Osteocyte (in vitro differentiated cells): Measurements from ENCODE around the gene TSPEAR. TPM values are rescaled to one million over a fixed set of nuclear protein-coding genes. Genes with fewer than 3 reads are reported as not detected.

Experiments
- DNase-seq: peaks from one replicate; pipeline ENCODE4 v3.0.0; 2021; ENCODE audit warnings: mixed read lengths; ENCODE audit not compliant: unreplicated experiment; ENCODE audit errors: extremely low spot score
- H3K27ac Mint-ChIP-seq: one replicate; pipeline ENCODE4 v1.8.0; 2021; ENCODE audit warnings: mild to moderate bottlenecking, mixed read lengths; ENCODE audit not compliant: unreplicated experiment
- H3K27me3 Mint-ChIP-seq: one replicate; pipeline ENCODE4 v1.8.0; 2021; ENCODE audit warnings: mixed read lengths; ENCODE audit not compliant: unreplicated experiment
- H3K36me3 Mint-ChIP-seq: one replicate; pipeline ENCODE4 v1.8.0; 2021; ENCODE audit warnings: mixed read lengths; ENCODE audit not compliant: unreplicated experiment
- H3K4me1 Mint-ChIP-seq: one replicate; pipeline ENCODE4 v1.8.0; 2021; ENCODE audit warnings: mixed read lengths; ENCODE audit not compliant: unreplicated experiment
- H3K4me3 Mint-ChIP-seq: one replicate; pipeline ENCODE4 v1.8.0; 2021; ENCODE audit warnings: mild to moderate bottlenecking, moderate library complexity, mixed read lengths; ENCODE audit not compliant: unreplicated experiment
- H3K9me3 Mint-ChIP-seq: one replicate; pipeline ENCODE4 v1.8.0; 2021; ENCODE audit warnings: mixed read lengths; ENCODE audit not compliant: unreplicated experiment
- total RNA-seq: library from RNA; stranded (reverse); gene quantifications from 2 replicates; pipeline ENCODE4 v1.2.1, GENCODE V29; 2021
- TF ChIP-seq, protein P1 (sequence below): fragments of 200-600 bp; sonication (generic); IDR thresholded peaks from 2 replicates; pipeline ENCODE4 v1.5.0; 2021; ENCODE audit warnings: antibody characterized with exemption, mild to moderate bottlenecking, moderate library complexity

Gene TSPEAR
- total RNA-seq, 1 donor from 2014 or later: not detected

DNA sequence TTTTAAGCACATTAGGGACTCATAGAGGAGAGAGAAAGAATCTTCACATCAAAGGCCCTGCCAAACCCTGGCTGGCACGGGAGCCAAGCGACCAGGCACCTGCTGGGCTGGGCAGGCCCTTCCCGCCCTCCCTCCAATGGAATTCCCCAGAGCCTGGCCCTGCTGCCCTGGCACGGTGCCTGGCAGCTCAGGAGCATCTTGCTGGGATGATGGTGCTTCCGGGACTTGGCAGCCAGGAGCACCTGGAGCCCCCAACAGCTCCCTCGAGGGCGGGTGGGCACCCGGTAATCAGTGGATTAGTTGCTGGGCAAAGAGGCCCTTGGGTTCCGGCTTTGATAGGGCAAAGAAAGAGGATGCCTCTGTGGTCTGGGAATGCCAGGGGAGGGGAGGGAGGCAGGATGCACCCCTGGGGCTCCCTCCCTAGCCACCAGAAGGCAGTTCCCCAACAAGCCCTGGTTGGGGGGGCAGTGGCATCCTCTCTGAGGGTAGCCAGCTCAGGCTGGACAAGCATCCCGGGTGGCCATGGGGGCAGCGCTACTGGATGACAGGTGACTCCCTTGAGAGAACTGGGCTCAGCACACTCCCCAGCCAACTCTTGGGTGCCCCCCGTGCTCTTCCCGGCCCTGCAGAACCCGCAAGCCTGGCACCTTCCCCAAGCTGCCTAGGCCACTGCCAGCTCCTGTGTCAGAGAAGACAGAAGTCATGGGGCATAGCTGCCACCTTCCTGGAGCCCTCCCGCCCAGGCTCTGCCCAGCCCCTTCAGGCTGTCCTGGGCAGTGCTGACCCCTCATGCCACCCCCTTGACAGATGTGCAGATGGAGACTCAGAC, 197.8 kb downstream of the TSPEAR start:
- Mint-ChIP-seq H3K4me3 (no peak overlapping the region), H3K36me3 (no peaks in the 10 kb centered on the region), H3K4me1 (no peaks in the 10 kb centered on the region), H3K27ac (no peak overlapping the region), H3K27me3 (peaks cover 4% of the 10 kb centered on the region), H3K9me3 (no peaks in the 10 kb centered on the region)
- no peak for DNase-seq
- TF ChIP-seq, protein P1, sequence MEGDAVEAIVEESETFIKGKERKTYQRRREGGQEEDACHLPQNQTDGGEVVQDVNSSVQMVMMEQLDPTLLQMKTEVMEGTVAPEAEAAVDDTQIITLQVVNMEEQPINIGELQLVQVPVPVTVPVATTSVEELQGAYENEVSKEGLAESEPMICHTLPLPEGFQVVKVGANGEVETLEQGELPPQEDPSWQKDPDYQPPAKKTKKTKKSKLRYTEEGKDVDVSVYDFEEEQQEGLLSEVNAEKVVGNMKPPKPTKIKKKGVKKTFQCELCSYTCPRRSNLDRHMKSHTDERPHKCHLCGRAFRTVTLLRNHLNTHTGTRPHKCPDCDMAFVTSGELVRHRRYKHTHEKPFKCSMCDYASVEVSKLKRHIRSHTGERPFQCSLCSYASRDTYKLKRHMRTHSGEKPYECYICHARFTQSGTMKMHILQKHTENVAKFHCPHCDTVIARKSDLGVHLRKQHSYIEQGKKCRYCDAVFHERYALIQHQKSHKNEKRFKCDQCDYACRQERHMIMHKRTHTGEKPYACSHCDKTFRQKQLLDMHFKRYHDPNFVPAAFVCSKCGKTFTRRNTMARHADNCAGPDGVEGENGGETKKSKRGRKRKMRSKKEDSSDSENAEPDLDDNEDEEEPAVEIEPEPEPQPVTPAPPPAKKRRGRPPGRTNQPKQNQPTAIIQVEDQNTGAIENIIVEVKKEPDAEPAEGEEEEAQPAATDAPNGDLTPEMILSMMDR: no peak

DNA sequence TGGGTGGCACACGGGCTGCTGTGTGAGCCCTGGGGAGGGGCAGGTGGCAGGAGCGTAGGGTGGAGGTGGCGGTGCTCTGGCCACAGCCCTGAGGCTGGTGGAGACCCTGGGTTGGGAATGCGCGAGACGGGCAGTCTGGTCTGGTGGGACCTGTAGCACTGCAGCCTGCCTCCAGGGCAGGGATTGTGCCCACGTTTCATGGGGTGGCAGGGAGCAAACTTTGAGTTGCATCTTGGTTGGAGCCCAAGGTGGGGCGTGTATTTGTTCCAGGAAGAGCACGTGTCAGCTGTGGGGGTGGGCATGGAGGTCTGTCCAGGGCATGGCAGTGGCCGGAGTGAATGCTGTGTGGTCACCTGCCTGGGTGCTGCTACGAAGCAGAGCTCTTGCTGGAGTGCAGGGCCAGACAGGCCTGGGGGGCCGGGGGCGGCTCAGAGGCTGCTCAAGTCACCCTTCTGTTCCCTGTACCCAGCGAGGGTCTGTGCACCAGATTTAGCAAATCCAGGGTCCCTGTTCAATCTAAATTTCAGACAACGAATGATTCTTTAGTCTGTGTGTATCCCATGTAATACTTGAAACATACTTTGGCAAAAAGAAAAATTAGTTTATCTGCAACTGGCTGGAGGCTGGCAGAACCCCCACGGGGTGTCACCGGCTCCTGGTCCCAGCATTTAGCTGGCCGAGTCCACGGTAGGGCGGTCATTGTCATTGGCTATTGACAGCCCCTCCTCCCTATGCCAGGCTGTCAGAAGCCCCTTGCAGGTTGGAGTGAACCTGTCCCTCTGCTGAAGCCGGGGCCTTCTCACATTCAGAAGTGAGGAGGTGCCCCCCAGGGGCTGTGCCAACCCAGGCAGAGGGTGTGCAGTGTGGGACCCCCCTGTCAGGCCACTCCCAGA, 198.6 kb downstream of the TSPEAR start:
- Mint-ChIP-seq H3K27me3 (peaks cover 4% of the 10 kb centered on the region), H3K9me3 (no peaks in the 10 kb centered on the region), H3K27ac (no peak overlapping the region), H3K4me3 (no peak overlapping the region), H3K36me3 (no peaks in the 10 kb centered on the region), H3K4me1 (no peaks in the 10 kb centered on the region)
- TF ChIP-seq, protein P1: no peak
- no peak for DNase-seq

DNA sequence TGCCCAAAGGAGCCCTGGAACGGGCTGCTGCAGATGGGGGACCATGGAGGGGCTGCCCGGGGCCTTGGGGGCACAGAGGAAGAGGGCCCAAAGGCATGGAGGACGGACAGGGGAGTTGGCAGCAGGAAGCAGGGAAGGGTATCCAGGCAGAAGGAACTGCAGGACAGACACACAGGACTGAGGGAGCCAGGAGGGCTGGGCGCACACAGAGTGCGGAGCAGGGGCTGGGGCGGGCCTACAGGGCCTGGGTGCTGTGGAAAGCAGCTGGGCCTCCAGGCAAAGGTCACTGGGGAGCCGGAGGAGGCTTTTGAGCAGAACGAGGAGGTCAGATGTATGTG, 199.5 kb downstream of the TSPEAR start:
- no peaks in the 10 kb centered on the region for H3K4me1 Mint-ChIP-seq

DNA sequence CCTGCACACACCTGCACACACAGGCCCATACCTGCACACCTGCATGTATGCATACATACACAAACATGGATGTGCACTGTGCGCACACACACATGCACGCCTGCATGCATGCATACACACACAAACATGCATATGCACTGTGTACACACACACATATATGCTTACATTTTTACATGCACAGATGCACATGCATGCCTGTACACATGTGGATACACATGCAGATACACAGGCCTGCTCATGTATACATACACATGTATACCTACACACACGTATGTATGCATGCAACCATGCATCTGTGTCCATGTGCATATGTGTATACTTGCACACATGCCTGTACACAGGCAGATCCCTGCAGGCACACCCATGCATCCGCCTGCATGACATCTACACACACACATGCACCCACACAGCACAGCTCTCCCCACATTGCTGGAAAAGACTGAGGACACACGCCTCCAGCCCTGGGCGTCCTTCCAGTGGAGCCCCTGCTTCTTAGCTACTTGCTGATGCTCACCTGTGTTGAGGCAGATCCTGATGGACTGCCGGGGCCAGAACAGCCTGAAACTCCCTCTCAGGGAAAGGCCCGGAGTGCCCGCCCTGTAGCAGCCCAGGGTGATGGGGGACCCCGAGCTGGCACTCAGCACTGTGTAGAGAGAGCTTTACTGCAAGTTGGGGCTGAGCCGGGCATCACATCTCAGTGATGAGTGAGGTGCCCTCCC, 200.0 kb downstream of the TSPEAR start:
- Mint-ChIP-seq H3K27me3 (peaks cover 5% of the 10 kb centered on the region), H3K4me1 (no peaks in the 10 kb centered on the region), H3K9me3 (no peaks in the 10 kb centered on the region), H3K36me3 (no peaks in the 10 kb centered on the region), H3K27ac (no peak overlapping the region), H3K4me3 (no peak overlapping the region)
- DNase-seq: no peak
- TF ChIP-seq, protein P1: no peak

More for the DNA sequence above, 199.5 kb downstream of the TSPEAR start:
- TF ChIP-seq, protein P1: no peak
- H3K27me3 Mint-ChIP-seq: peaks cover 4% of the 10 kb centered on the region
- no peaks in the 10 kb centered on the region for H3K36me3 Mint-ChIP-seq
- no peak for DNase-seq
- H3K27ac Mint-ChIP-seq: no peak overlapping the region
- no peaks in the 10 kb centered on the region for H3K9me3 Mint-ChIP-seq
- no peak overlapping the region for H3K4me3 Mint-ChIP-seq
